Smooth muscle cell (in vitro differentiated cells): ENCODE measurements around the gene PTBP2. TPM values are rescaled to one million over a fixed set of nuclear protein-coding genes. Genes with fewer than 3 reads are reported as not detected.

Experiments used
- DNase-seq: peaks from one replicate; lab custom pipeline; 2025; ENCODE audit not compliant: unreplicated experiment; lab: John Stamatoyannopoulos, UW
- H2AFZ ChIP-seq: fragments of 200-600 bp; sonication (generic); 2 replicates; pipeline ENCODE4 v1.6.0; 2016; ENCODE audit warnings: antibody characterized with exemption, low read depth, mild to moderate bottlenecking
- H3F3A ChIP-seq: fragments of 200-600 bp; sonication (generic); 2 replicates; pipeline ENCODE4 v1.6.0; 2017; ENCODE audit warnings: antibody characterized with exemption, low read depth
- H3K27ac ChIP-seq: fragments of 200-600 bp; sonication (generic); 2 replicates; pipeline ENCODE4 v1.5.1; 2016; ENCODE audit warnings: low read depth, mild to moderate bottlenecking
- H3K27me3 ChIP-seq: fragments of 200-600 bp; sonication (generic); 2 replicates; pipeline ENCODE4 v1.6.1; 2016; ENCODE audit warnings: low read depth, mild to moderate bottlenecking
- H3K36me3 ChIP-seq: fragments of 200-600 bp; sonication (generic); 2 replicates; pipeline ENCODE4 v1.5.1; 2016; ENCODE audit warnings: low read depth
- H3K4me1 ChIP-seq: fragments of 200-600 bp; sonication (generic); 2 replicates; pipeline ENCODE4 v1.5.1; 2016; ENCODE audit warnings: low read depth
- H3K4me2 ChIP-seq: fragments of 200-600 bp; sonication (generic); 2 replicates; pipeline ENCODE4 v1.6.0; 2016; ENCODE audit warnings: mild to moderate bottlenecking
- H3K4me3 ChIP-seq: fragments of 200-600 bp; sonication (generic); 2 replicates; pipeline ENCODE4 v1.5.1; 2016; ENCODE audit warnings: mild to moderate bottlenecking
- H3K79me2 ChIP-seq: fragments of 200-600 bp; sonication (generic); 2 replicates; pipeline ENCODE4 v1.6.0; 2016; ENCODE audit warnings: low read depth, mild to moderate bottlenecking
- H3K9ac ChIP-seq: fragments of 200-600 bp; sonication (generic); 2 replicates; pipeline ENCODE4 v1.6.0; 2016; ENCODE audit warnings: low read depth
- H3K9me3 ChIP-seq: fragments of 200-600 bp; sonication (generic); replicated peaks from 2 replicates; pipeline ENCODE4 v1.5.1; 2016; ENCODE audit warnings: low read depth
- H4K20me1 ChIP-seq: fragments of 200-600 bp; sonication (generic); 2 replicates; pipeline ENCODE4 v1.6.0; 2016; ENCODE audit warnings: low read depth
- WGBS: methylation state at CpG from one replicate; pipeline ENCODE4 v1.1.7; 2016; ENCODE audit warnings: low lambda C conversion rate; 5-methylcytosine and 5-hydroxymethylcytosine counted together
- polyA plus RNA-seq: library from polyadenylated mRNA; unstranded; fragments of >200 nt; fragmentation: Nextera tagmentation; extraction: Ambion mirVana; gene quantifications from 2 replicates; pipeline ENCODE4 v1.2.1, GENCODE V29; 2016
- total RNA-seq: library from RNA; depleted of rRNA; stranded (reverse); fragments of >200 nt; gene quantifications from 2 replicates; pipeline ENCODE4 v1.2.3, GENCODE V29; 2014
- TF ChIP-seq, protein P1 (sequence below): fragments of 200-600 bp; sonication (generic); IDR thresholded peaks from 2 replicates; pipeline ENCODE4 v1.5.1; 2017; ENCODE audit warnings: borderline replicate concordance, mild to moderate bottlenecking, antibody characterized with exemption; ENCODE audit not compliant: insufficient read depth, poor library complexity, severe bottlenecking

PTBP2 gene
- 69.7 and 78.2 TPM in 2 replicates for total RNA-seq
- 3.3 and 4.6 TPM in 2 replicates for polyA plus RNA-seq

DNA sequence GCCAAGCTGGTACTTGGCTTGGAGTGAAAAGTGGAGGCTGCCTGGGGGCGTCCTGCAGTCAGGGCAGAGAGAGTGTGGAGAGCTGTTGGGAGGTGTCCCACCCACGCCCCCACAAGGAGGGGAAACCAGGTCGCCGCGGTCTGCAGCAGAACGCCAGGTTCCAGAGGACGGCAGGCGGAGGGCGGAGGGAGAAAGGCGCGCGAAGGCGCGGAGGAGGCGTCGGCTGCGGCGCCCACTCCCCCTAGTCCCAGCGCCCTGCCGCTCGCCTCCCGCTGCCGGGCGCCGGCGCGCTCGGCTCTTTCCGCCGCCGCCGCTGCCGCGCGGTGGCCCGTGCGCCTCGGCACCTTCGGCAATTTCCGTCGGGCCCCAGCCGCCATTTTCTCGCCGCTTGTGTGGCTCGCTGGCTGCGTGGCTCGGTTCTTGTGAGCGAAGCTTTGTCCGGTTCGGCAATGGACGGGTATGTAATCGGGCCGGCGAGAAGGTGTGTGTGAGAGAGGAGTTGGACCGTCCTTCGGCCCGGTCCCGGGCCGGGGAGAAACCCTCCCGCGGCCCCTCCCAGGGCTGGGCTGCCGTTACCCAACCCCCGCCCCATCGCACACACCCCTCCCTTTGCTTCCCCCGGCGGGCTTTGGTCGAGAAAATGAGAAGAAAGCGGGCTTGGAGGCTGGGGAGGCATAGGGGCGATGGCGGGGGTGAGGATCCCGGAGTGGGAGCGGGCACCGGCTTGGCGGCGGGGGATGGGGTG, at the start of gene PTBP2:
Gene PTBP2, plus strand, starts transcription at position 369 of the 745 bp plus-strand sequence. Its CDS starts 81 bp downstream, at position 450.
- peak within 1 kb of the TSS; percentile 98 for H2AFZ ChIP-seq
- no peaks in the 10 kb centered on the region for H3K9me3 ChIP-seq
- H3K4me1 ChIP-seq, result peaks cover 12% of the 10 kb centered on the region
- H4K20me1 ChIP-seq, result peaks cover 24% of the 10 kb centered on the region
- H3K36me3 ChIP-seq, result no peaks in the 10 kb centered on the region
- peaks cover 46% of the 10 kb centered on the region for H3K79me2 ChIP-seq
- peak within 1 kb of the TSS; percentile 95 for H3K4me3 ChIP-seq
- peak within 1 kb of the TSS; percentile 89 for H3K27ac ChIP-seq
- no peaks in the 10 kb centered on the region for H3K27me3 ChIP-seq
- peak within 1 kb of the TSS; percentile 96 for H3K9ac ChIP-seq
- under 1% methylated on average over 53 of the region's 75 CpGs for WGBS
- DNase-seq, result peak; percentile 77
- TF ChIP-seq, protein P1, sequence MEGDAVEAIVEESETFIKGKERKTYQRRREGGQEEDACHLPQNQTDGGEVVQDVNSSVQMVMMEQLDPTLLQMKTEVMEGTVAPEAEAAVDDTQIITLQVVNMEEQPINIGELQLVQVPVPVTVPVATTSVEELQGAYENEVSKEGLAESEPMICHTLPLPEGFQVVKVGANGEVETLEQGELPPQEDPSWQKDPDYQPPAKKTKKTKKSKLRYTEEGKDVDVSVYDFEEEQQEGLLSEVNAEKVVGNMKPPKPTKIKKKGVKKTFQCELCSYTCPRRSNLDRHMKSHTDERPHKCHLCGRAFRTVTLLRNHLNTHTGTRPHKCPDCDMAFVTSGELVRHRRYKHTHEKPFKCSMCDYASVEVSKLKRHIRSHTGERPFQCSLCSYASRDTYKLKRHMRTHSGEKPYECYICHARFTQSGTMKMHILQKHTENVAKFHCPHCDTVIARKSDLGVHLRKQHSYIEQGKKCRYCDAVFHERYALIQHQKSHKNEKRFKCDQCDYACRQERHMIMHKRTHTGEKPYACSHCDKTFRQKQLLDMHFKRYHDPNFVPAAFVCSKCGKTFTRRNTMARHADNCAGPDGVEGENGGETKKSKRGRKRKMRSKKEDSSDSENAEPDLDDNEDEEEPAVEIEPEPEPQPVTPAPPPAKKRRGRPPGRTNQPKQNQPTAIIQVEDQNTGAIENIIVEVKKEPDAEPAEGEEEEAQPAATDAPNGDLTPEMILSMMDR, result no peak
- H3F3A ChIP-seq, result no peaks in the 10 kb centered on the region
- peak within 1 kb of the TSS; percentile 92 for H3K4me2 ChIP-seq

DNA sequence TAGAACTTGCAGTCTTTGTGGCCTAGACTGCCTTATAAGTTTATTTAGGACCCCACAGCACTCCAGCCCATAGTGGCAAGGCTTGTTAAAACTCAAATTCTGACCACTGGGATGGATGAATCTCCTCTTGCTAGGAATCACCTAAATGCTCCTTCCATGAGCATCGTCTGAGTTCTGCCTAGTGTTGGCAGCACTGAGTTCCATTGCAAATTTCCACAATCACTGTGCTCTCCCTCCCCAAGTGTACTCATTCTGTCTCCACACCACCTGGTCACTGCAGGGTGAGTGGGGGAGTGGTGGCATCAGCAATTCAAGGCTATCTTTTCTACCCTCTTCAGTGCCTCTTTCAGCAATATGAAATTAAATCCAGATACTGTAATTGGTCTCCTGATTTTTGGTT, 46.7 kb upstream of the PTBP2 start:
- H3K27me3 ChIP-seq, result no peaks in the 10 kb centered on the region
- TF ChIP-seq, protein P1, result no peak

GRCh38 chr1:96682056-96682455, 39.5 kb upstream of the PTBP2 start:
- Histone ChIP-seq H4K20me1 (no peaks in the 10 kb centered on the region), H2AFZ (no peak overlapping the region), H3K9me3 (no peaks in the 10 kb centered on the region), H3K4me2 (no peak overlapping the region), H3K36me3 (no peaks in the 10 kb centered on the region), H3K4me3 (no peak overlapping the region), H3K27me3 (no peaks in the 10 kb centered on the region), H3K4me1 (no peaks in the 10 kb centered on the region), H3F3A (no peaks in the 10 kb centered on the region), H3K9ac (no peak overlapping the region), H3K27ac (no peak overlapping the region), H3K79me2 (no peaks in the 10 kb centered on the region)
- 73% methylated on average over 6 of the region's 6 CpGs for WGBS
- TF ChIP-seq, protein P1, result no peak
- DNase-seq, result no peak

More for the DNA sequence above, 46.7 kb upstream of the PTBP2 start:
- Histone ChIP-seq H3K4me1 (no peaks in the 10 kb centered on the region), H2AFZ (no peak overlapping the region), H3F3A (no peaks in the 10 kb centered on the region), H3K9me3 (peaks cover 3% of the 10 kb centered on the region), H3K27ac (no peak overlapping the region), H3K4me2 (no peak overlapping the region), H3K9ac (no peak overlapping the region), H3K79me2 (no peaks in the 10 kb centered on the region), H4K20me1 (no peaks in the 10 kb centered on the region), H3K4me3 (no peak overlapping the region), H3K36me3 (no peaks in the 10 kb centered on the region)
- 50% methylated on average over 1 of the region's 1 CpG for WGBS
- no peak for DNase-seq

DNA sequence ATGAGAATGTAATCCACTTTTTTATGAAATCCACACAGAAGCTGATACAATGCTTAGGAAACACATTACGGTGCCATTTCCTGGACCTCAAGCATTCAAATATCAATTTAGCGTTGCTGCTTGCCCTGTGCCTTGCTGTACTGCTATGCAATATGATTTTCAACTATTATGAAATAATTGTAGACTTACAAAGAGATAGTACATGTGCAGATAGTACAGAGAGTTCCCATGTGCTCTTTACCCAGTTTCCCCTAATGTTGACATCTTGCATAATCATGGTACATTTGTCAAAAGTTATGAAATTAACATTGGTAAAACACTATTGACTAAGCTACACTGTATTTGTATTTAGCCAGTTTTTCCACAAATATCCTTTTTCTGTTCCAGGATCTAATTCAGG, 37.7 kb upstream of the PTBP2 start:
- no peaks in the 10 kb centered on the region for H3K4me1 ChIP-seq
- H4K20me1 ChIP-seq, result no peaks in the 10 kb centered on the region
- H3K27me3 ChIP-seq, result no peaks in the 10 kb centered on the region
- WGBS, result 96% methylated on average over 2 of the region's 2 CpGs
- H3K79me2 ChIP-seq, result no peaks in the 10 kb centered on the region
- no peaks in the 10 kb centered on the region for H3K36me3 ChIP-seq
- DNase-seq, result no peak
- H3K4me2 ChIP-seq, result no peak overlapping the region
- H2AFZ ChIP-seq, result no peak overlapping the region
- H3K27ac ChIP-seq, result no peak overlapping the region
- no peaks in the 10 kb centered on the region for H3F3A ChIP-seq
- no peak overlapping the region for H3K9ac ChIP-seq
- no peaks in the 10 kb centered on the region for H3K9me3 ChIP-seq
- no peak overlapping the region for H3K4me3 ChIP-seq
- TF ChIP-seq, protein P1, result no peak
